Transverse colon (tissue), 4 donors: ENCODE results near the gene C12orf60.

Experiments
- EP300 ChIP-seq: sonication (generic); formaldehyde crosslinking; IDR thresholded peaks from one replicate; pipeline ENCODE4 v1.6.1; 2017; ENCODE audit warnings: antibody characterized with exemption, low read depth
- POLR2AphosphoS5 ChIP-seq, 3 donors: sonication (generic); formaldehyde crosslinking; IDR thresholded peaks; one replicate each; pipeline ENCODE4 v1.6.1; 2016; ENCODE audit warnings: antibody characterized with exemption in 3 of 3
- TF ChIP-seq, protein P1 (sequence below), 5 experiments: fragments of 200-600 bp in 3 of 5; fragments of 450-650 bp in 2 of 5; sonication (generic) in 3 of 5; IDR thresholded peaks; 1 replicate in 2 of 5; 2 replicates in 3 of 5; pipeline ENCODE4 v1.5.1; 2016 to 2017; ENCODE audit warnings: antibody characterized with exemption in 5 of 5, inconsistent platforms in 3 of 5, mild to moderate bottlenecking in 2 of 5, moderate library complexity in 1 of 5

DNA sequence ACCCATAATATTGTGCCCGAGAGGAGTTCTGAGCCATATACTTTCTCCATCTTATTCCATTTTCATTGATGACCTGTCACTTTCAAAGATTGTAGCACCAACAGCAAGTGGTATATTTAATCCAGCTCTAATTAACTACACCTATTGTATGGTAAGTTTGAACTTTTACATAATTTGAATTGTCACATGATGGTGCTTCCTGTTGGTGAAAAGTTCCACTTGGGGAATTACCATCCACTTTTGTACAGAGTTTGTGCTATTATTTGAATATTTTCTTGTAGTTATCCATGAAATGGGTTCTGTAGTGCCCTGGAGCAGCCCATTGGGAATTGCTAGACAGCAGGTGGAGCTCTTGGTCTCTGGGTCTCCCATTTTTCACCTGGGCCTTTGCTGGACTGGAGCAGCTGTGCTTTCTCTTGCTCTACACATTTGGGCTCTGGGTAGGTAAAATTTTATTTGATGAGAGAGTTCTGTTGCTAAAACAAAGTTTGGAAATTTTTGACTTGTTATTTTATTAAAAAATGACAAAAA is 7.5 kb downstream of the C12orf60 start:
- TF ChIP-seq, protein P1, sequence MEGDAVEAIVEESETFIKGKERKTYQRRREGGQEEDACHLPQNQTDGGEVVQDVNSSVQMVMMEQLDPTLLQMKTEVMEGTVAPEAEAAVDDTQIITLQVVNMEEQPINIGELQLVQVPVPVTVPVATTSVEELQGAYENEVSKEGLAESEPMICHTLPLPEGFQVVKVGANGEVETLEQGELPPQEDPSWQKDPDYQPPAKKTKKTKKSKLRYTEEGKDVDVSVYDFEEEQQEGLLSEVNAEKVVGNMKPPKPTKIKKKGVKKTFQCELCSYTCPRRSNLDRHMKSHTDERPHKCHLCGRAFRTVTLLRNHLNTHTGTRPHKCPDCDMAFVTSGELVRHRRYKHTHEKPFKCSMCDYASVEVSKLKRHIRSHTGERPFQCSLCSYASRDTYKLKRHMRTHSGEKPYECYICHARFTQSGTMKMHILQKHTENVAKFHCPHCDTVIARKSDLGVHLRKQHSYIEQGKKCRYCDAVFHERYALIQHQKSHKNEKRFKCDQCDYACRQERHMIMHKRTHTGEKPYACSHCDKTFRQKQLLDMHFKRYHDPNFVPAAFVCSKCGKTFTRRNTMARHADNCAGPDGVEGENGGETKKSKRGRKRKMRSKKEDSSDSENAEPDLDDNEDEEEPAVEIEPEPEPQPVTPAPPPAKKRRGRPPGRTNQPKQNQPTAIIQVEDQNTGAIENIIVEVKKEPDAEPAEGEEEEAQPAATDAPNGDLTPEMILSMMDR (IDR thresholded peaks at IDR 0.05): peak in 3 of 5 experiments; percentile 7 to 32 (median 25)
- TF ChIP-seq EP300: no peak
- no peak for TF ChIP-seq POLR2AphosphoS5 (IDR thresholded peaks at IDR 0.05)
